A673 (cell line): ENCODE measurements around the gene EHF.

ENCODE experiments used
- CTCF ChIP-seq: fragments of 300-800, 200-600 bp; sonication (generic); conservative IDR thresholded peaks from 2 replicates; pipeline ENCODE4 v1.5.1; 2017; ENCODE audit warnings: low read depth, mild to moderate bottlenecking, antibody characterized with exemption, low read length, moderate library complexity, mixed read lengths
- EZH2 ChIP-seq: fragments of 200-600 bp; sonication (generic); IDR thresholded peaks from 2 replicates; pipeline ENCODE4 v1.6.1; 2017; ENCODE audit warnings: borderline replicate concordance, low read depth, mild to moderate bottlenecking, mixed read lengths, antibody characterized with exemption, low read length; ENCODE audit not compliant: poor library complexity, severe bottlenecking

GRCh38 chr11:34587282-34587677 lies 33.6 kb upstream of the EHF start:
- TF ChIP-seq CTCF: no peak
- no peak for TF ChIP-seq EZH2
